Kasumi-1 (cell line): ENCODE measurements around the gene RCOR3.

Experiments
- DNase-seq, 2 experiments: peaks; one replicate each; lab custom pipeline; 2025; lab: John Stamatoyannopoulos, UW

RCOR3 gene

DNA sequence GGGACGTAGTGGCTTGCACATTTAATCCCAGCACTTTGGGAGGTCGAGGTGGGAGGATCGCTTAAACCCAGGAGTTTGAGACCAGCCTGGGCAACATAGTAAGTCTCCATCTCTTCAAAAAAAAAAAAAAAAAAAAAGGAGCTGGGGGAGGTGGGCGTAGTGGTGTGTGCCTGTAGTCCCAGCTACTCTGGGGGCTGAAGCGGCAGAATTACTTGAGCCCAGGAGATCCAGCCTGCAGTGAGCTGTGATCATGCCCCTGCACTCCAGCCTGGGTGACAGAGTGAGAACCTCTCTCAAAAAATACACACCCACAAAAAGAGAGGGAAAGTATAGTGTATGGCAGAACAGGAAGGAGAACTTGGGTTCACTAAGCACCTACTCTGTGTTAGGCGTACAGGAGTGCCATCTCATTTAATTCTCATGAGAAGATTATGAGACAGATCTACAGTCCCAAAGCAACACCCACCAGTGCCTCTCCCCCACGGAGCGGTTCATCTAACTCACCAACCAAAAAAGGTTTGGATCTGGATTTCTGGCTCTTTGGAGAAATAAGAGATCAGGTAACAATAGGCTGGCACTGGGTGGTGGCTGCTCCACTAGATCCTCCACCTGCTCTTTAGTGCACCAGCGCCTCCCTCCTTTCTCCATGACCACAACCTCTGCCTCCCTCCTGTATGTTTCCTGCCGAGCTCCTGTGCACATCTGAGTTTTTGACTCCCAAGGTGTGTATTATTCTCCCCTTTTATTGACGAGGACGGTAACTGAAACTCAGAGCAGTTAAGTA, 66.0 kb downstream of the RCOR3 start:
- DNase-seq: no peak

DNA sequence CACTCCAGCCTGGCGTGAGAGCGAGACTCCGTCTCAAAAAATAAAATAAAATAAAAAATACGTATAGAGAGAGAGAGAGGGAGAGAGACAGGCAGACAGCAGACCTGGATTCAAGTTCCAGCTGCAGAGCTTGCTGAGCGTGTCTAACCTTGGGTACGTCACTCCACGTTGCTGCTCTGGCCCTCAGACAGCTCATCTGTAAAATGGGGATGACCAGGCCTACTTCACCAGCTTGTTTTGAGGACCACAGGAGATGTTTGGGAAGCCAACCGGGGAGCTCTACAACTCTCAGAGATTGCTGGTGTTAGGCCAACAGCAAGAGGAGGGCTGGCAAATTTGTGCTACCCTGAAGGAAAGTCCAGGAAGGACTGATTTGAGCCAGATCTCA, 67.0 kb downstream of the RCOR3 start:
- no peak for DNase-seq

DNA sequence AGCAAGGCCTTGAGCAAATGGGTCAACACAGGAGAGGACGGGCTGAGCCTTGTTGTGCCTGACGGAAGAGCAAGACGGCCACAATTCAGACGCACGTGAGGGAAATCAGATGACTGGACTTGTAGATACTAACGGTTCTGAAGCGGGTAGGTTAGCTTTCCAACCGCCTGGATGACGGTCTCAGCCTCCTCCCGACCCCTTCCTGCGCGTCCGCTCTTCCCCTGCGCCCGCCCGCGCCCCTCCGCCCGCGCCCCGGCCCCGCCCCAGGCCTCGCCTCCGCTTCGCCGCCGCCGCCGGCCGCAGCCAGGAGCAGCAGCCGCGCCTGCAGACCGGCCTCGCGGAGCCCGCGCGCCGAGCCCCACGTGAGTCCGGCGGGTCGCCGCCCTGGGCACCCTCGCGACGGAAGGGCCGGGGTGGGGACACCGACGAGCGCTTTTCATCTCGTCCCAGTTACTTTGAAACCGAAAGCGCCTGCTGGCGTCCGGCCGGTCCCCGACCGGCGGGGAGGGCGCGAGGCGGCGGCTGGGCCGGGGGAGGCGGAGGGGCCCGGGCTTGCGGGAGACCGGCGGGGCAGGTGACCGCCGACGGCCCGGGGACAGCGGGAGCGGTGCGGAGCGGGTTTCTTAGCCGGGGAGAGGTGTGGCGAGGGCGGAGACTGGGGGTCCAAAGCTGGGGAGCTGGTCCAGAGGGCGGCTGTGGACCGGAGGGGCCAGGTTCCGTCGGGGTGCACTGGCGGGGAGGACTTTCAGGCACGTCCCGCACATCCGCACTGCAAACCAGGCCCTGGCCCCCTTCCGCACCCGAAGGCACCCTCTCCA, 67.6 kb downstream of the RCOR3 start, which contains the start of gene TRAF5:
TSS of gene TRAF5 (plus strand) at position 306 of the 818 bp plus-strand sequence. CDS start 26,407 bp downstream, outside the sequence.
- DNase-seq: peak in 1 of 2 experiments; percentile 16

- DNase-seq: no peak
Measured at GRCh38 chr1:211327346-211327921, 68.3 kb downstream of the RCOR3 start.

DNA sequence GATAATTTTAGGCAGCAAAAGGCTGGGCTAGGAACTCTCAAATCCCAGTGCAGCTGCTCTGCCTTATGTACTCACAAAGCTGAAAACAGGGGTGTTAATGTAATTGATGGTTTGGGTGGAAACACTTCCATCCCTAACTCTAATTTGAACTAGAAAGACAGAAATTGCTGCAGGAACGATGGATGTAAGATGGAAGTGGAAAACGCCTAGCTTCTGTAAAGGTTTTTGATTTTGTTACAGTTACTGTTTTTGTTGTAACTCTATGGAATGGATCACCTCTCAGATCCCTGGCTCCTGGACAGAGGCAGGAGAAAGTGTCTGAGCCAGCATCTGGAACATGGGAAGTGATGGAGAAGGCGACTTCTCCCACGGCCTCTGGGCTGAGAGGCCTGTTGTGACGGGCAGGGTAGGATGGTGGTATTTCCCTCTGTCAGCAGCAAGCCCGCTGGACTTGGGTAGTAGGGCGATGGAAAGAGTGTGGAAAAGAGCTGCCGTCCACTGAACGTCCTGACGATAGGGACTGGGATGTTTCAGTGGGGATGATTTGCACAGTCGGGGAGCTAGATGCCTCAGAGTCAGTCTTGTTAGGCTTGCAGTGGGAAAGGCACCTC, 69.0 kb downstream of the RCOR3 start:
- no peak for DNase-seq

- no peak for DNase-seq
Measured at GRCh38 chr1:211328866-211329475, 69.8 kb downstream of the RCOR3 start.

DNA sequence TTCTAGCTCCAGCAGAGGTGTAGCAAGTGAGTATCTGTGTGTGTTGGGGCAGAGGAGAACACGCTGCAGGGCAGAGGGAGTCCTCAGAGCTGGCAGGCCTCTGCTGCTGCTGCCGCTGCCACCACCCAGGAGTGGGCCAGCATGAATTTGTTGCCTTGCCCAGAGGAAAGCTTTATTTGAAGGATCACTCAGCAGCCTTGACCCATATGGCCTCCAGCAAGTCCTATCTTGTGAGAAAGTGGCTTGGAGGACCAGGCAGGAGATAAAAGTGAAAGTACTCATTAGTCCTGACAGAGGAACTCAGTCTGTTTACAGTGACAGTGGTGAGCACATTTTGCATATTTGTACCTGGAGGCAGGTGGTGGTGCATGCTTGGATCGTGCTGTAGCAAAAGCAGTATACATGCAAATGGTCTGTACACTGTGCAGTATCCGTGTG, 70.6 kb downstream of the RCOR3 start:
- no peak for DNase-seq

DNA sequence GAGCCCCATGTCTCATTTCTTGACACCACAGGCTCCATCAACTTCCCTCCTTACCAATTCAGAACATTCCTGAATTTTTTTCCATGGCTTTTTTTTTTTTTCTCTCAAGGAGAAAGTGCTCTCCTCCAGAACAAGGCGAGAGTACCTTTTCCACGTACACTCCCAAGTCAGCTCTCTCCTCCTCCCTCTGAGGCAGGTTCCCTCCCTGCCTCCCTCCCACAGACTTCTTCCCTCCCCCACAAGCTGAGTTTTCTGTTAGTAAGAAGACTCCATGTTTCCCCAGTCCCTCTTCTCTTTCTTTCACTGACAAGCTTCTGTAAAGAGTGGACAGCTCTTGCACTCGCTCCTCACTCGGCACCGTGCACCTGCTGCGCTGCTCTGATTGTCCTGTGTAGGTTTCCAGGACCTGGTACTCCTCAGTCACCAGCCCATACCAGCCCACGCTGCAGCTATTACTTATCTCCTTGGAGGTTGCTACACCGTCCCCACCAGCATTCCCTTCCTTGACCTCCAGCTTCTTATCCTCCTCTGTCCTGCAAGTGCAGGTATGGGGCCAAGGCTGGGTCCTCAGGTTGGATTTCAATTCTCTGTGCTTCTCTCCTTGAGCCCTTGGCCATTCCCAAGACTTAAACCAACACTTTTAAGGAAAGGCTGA, 71.2 kb downstream of the RCOR3 start:
- DNase-seq: no peak

GRCh38 chr1:211331011-211331709, 72.0 kb downstream of the RCOR3 start:
- no peak for DNase-seq

- DNase-seq: no peak
Measured at GRCh38 chr1:211332036-211332616, 73.0 kb downstream of the RCOR3 start.

DNA sequence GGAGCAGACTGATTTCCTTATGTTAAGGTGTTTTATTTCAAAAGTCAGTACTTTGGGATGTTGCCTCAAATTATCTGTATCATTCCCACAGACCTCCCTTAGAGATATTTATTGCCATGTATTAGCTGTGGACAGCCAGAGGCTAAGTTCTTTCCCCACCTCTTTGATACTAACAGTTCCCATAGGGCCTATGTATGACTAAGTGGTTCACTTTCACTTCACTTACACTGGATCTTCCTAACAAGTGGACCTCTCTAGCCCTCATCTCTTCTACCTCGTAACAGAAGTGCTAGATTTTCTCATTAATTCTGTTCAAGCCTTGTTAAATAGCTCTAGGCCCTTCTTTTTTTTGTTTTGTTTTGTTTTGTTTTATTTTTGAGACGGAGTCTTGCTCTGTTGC, 73.7 kb downstream of the RCOR3 start:
- DNase-seq: no peak

- no peak for DNase-seq
Measured at GRCh38 chr1:211333906-211334305, 74.7 kb downstream of the RCOR3 start.

GRCh38 chr1:211334986-211335385, 75.8 kb downstream of the RCOR3 start:
- no peak for DNase-seq

GRCh38 chr1:211335522-211336157, 76.5 kb downstream of the RCOR3 start:
- no peak for DNase-seq

DNA sequence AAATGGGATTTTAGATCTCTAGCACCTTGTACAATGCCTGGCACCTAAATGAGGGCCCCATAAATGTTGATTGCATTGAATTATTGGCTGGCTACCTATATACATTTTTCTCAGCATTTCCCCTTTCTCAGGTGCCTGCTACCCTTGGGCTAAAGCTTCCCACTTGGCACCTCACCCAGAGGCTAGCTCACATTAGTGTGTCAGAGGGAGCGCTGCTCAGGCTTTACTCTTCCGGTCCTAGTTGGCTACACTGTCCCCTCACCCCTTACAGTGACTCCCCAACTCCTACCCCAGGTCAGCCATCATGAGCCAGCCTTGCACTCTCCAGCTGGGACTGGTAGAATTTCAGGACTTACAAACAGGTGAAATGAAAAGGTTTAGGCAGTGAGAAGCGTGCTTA, 77.0 kb downstream of the RCOR3 start:
- DNase-seq: no peak

DNA sequence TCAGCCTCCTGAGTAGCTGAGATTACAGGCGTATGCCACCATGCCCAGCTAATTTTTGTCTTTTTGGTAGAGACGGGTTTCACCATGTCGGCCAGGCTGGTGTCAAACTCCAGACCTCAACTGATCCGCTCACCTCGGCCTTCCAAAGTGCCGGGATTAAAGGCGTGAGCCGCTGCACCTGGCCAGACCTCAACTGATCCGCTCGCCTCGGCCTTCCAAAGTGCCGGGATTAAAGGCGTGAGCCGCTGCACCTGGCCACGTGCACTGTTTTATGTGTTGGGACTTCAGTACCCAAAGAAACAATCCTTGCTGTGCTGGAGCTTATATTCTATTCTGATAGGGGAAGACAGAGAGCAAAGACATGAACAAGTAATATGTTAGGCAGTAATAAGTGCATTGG, 77.6 kb downstream of the RCOR3 start:
- no peak for DNase-seq

- DNase-seq: no peak
Measured at GRCh38 chr1:211337430-211338223, 78.5 kb downstream of the RCOR3 start.

GRCh38 chr1:211338224-211338620, 79.1 kb downstream of the RCOR3 start:
- no peak for DNase-seq

GRCh38 chr1:211339631-211340041, 80.5 kb downstream of the RCOR3 start:
- no peak for DNase-seq
